ENCODE measurements around the gene PPIE.
A peak's percentile ranks its signal among the peaks of the same experiment; 100 is the strongest.

PPIE gene

GRCh38 chr1:39738622-39739366 is at the start of gene PPIE:
PPIE (plus strand) TSS chr1:39738882; CDS start chr1:39738901, 19 bp downstream.
- peak; percentile 86 to 89 for DNase-seq (ENCODE audit: low read depth in 2 of 2)

- no peak for DNase-seq (ENCODE audit: low read depth in 2 of 2)
These were observed 49.5 kb upstream of the PPIE start for GRCh38 chr1:39689214-39689613.

GRCh38 chr1:39689635-39690034 is 49.0 kb upstream of the PPIE start:
- DNase-seq (ENCODE audit: low read depth in 2 of 2), result no peak

- DNase-seq (ENCODE audit: low read depth in 2 of 2), result no peak
These were observed 48.5 kb upstream of the PPIE start for GRCh38 chr1:39690225-39690624.

GRCh38 chr1:39690794-39691382 is 47.8 kb upstream of the PPIE start:
- DNase-seq (ENCODE audit: low read depth in 2 of 2), result no peak

GRCh38 chr1:39691383-39692151 is 47.1 kb upstream of the PPIE start, which contains the start of gene HPCAL4:
HPCAL4 (minus strand) TSS chr1:39691433; CDS start chr1:39684603, 6,830 bp downstream.
- DNase-seq (ENCODE audit: low read depth in 2 of 2), result peak; percentile 63 to 75

- no peak for DNase-seq (ENCODE audit: low read depth in 2 of 2)
These were observed 46.3 kb upstream of the PPIE start for GRCh38 chr1:39692152-39693074.

GRCh38 chr1:39694026-39694425 is 44.7 kb upstream of the PPIE start:
- no peak for DNase-seq (ENCODE audit: low read depth in 2 of 2)

- DNase-seq (ENCODE audit: low read depth in 2 of 2), result no peak
These were observed 43.7 kb upstream of the PPIE start for GRCh38 chr1:39695016-39695415.

- DNase-seq (ENCODE audit: low read depth in 2 of 2), result no peak
These were observed 42.2 kb upstream of the PPIE start for GRCh38 chr1:39696448-39696847.

GRCh38 chr1:39698568-39698967 is 40.1 kb upstream of the PPIE start:
- DNase-seq (ENCODE audit: low read depth in 2 of 2), result no peak

- DNase-seq (ENCODE audit: low read depth in 2 of 2), result no peak
These were observed 39.3 kb upstream of the PPIE start for GRCh38 chr1:39699419-39699818.

GRCh38 chr1:39700348-39700747 is 38.3 kb upstream of the PPIE start:
- no peak for DNase-seq (ENCODE audit: low read depth in 2 of 2)

- DNase-seq (ENCODE audit: low read depth in 2 of 2), result no peak
These were observed 37.6 kb upstream of the PPIE start for GRCh38 chr1:39701049-39701439.

GRCh38 chr1:39704757-39705156 is 33.9 kb upstream of the PPIE start:
- no peak for DNase-seq (ENCODE audit: low read depth in 2 of 2)

- no peak for DNase-seq (ENCODE audit: low read depth in 2 of 2)
These were observed 31.2 kb upstream of the PPIE start for GRCh38 chr1:39707506-39707905.

GRCh38 chr1:39711104-39711965 is 27.3 kb upstream of the PPIE start:
- DNase-seq (ENCODE audit: low read depth in 2 of 2), result no peak

- DNase-seq (ENCODE audit: low read depth in 2 of 2), result no peak
These were observed 26.7 kb upstream of the PPIE start for GRCh38 chr1:39711966-39712340.

GRCh38 chr1:39713557-39713956 is 25.1 kb upstream of the PPIE start:
- no peak for DNase-seq (ENCODE audit: low read depth in 2 of 2)

- no peak for DNase-seq (ENCODE audit: low read depth in 2 of 2)
These were observed 20.9 kb upstream of the PPIE start for GRCh38 chr1:39717809-39718208.
